Measurements from ENCODE around the gene CDC20B.
A peak's percentile ranks its signal among the peaks of the same experiment; 100 is the strongest.

The CDC20B gene

GRCh38 chr5:55177078-55177477 is 4.1 kb upstream of the CDC20B start:
- no peak for TF ChIP-seq CTCF (conservative IDR thresholded peaks at IDR 0.05; ENCODE audit: low read depth)
- no peak overlapping the region for H3K27ac ChIP-seq
- POLR2A ChIA-PET (ENCODE audit: low non-redundant PET): no interaction called here
- DNase-seq (ENCODE audit: low spot score): no peak
- CTCF ChIA-PET: interaction anchor here (0.8 to 1.0 kb wide), 2 partner anchors 51 to 355 kb away, joined by 3 to 4 read pairs; no protein-coding TSS in a partner anchor

- H3K27ac ChIP-seq: peak overlapping the region; percentile 43
- peak; percentile 38; the same call in 1 of the 2 replicates for TF ChIP-seq CTCF (conservative IDR thresholded peaks at IDR 0.05; ENCODE audit: low read depth)
- ChIA-PET POLR2A (ENCODE audit: low non-redundant PET) (no interaction called here), CTCF (interaction anchor here (0.6 to 1.4 kb wide), 9 partner anchors 11 to 514 kb away, joined by 3 to 7 read pairs (median 3); no protein-coding TSS in a partner anchor)
- peak; percentile 75 for DNase-seq (ENCODE audit: low spot score)
These were observed 3.3 kb upstream of the CDC20B start for GRCh38 chr5:55176176-55176818.

GRCh38 chr5:55175781-55176175 is 2.8 kb upstream of the CDC20B start:
- no peak overlapping the region for H3K27ac ChIP-seq
- DNase-seq (ENCODE audit: low spot score): no peak
- POLR2A ChIA-PET (ENCODE audit: low non-redundant PET): no interaction called here
- no peak for TF ChIP-seq CTCF (conservative IDR thresholded peaks at IDR 0.05; ENCODE audit: low read depth)
- CTCF ChIA-PET: interaction anchor here (0.6 to 1.4 kb wide), 6 partner anchors 12 to 514 kb away, joined by 3 to 4 read pairs (median 3); no protein-coding TSS in a partner anchor

GRCh38 chr5:55173687-55174230 is 782 bp upstream of the CDC20B start:
- no peak for DNase-seq (ENCODE audit: low spot score)
- POLR2A ChIA-PET (ENCODE audit: low non-redundant PET): interaction anchor here (0.7 to 1.6 kb wide), 2 partner anchors 56 to 60 kb away, joined by 3 to 4 read pairs; no protein-coding TSS in a partner anchor
- CTCF ChIA-PET: interaction anchor here (0.6 kb wide), 3 partner anchors 14 to 1221 kb away, joined by 3 read pairs; partner anchors contain the start of gene GPX8
- H3K27ac ChIP-seq: peak overlapping the region; percentile 65
- no peak for TF ChIP-seq CTCF (conservative IDR thresholded peaks at IDR 0.05; ENCODE audit: low read depth)

DNA sequence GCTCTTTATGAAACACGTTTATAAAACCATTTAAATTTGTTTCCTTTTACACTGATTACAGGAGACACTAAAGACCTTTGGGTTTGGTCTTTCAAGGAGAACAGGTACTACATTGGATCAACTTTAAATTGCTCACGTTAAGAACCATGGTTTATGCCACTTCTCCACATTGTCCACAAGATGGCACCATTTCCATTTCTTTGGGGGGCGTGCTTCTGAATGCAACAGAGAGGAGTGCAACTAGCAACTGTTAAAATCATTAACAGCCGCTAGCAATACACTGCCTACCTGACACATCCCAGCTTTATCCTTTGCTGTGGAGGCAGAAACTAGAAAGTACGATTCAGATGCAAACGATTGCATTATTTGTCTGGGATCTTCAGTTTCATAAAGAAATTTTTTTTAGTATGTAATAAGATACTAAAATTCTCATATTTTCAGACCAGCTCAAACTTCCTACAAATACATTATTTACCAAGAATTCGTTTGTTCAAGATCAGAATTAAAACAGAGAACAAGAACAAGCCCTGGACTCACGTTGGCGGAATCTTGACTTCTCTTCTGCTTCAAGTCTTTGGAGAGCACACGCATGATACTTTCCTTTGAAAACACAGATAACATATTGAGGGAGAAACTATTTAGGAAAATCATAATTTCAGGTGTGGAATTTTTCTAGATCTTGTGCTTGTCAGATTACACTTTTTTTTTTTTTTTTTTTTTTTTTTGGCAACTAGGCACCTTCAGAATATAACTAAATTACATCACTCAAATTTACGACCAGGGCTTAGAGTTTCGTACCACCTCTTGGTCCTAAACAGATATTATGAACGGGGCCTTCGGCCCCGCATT is 702 bp downstream of the CDC20B start:
- TF ChIP-seq CTCF (conservative IDR thresholded peaks at IDR 0.05; ENCODE audit: low read depth): peak; percentile 90
- peak; percentile 93 for DNase-seq (ENCODE audit: low spot score)
- CTCF ChIA-PET: interaction anchor here (0.6 to 2.8 kb wide), 8 partner anchors 10 to 866 kb away, joined by 3 to 16 read pairs (median 4); partner anchors contain the start of gene CCNO
- H3K27ac ChIP-seq: no peak overlapping the region
- POLR2A ChIA-PET (ENCODE audit: low non-redundant PET): interaction anchor here (0.6 to 1.6 kb wide), 2 partner anchors 58 to 362 kb away, joined by 3 to 4 read pairs; partner anchors contain the start of gene PLPP1

DNA sequence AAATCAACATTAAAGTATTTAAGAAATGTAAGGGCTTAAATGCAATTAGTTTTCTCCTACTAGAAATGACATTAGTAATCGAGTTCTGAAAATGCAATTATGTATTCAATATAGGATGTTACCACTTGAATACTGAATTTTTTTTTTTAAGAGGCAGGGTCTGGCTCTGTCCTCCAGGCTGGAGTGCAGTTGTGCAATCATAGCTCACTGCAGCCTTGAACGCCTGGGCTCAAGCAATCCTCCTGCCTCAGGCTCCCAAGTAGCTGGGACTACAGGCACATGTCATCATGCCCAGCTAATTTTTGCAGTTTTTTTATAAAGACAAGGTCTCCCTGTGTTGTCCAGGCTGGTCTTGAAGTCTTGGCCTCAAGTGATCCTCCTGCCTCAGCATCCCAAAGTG is 1.5 kb downstream of the CDC20B start:
- ChIA-PET POLR2A (ENCODE audit: low non-redundant PET) (interaction anchor here (0.6 kb wide), 2 partner anchors 311 to 363 kb away, joined by 3 read pairs; partner anchors contain the start of gene PLPP1), CTCF (interaction anchor here (0.7 to 2.8 kb wide), 8 partner anchors 12 to 537 kb away, joined by 3 to 16 read pairs (median 4); partner anchors contain the start of genes CCNO and GPX8)
- TF ChIP-seq CTCF (conservative IDR thresholded peaks at IDR 0.05; ENCODE audit: low read depth): no peak
- no peak overlapping the region for H3K27ac ChIP-seq
- no peak for DNase-seq (ENCODE audit: low spot score)

All from RWPE1 (cell line).